ENCODE results near the gene TTC24. TPM values are rescaled to one million over a fixed set of nuclear protein-coding genes. Genes with fewer than 3 reads are reported as not detected.
"Not testable (repeated sequence)": the region's sequence is repeated elsewhere in the genome, so short reads cannot be mapped to it uniquely, and the experiment has no call there.

TTC24 gene
- total RNA-seq, 1 donor from 2014 or later, result not detected

DNA sequence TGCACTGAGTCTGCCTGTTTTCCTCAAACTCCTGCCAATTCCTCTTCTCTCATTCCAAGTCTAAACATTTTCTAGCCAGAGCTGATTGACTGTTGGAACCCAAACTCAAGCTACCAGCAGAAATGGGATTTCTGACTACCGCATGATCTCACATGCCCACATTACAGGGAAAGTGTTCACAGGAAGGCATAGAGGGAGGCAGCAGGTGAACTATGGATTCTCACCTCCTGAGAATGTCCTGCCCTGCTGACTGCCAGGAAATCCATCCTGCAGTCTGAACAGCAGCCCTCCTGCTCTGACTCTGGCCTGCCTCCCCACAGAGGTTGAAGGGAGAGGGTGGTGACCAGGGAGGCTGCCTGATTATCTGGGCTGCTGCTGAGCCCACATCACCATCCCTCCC, 29.7 kb upstream of the TTC24 start:
- Mint-ChIP-seq H3K4me3 (ENCODE audit: unreplicated experiment) (no peak overlapping the region), H3K4me1 (ENCODE audit: unreplicated experiment) (peaks cover 4% of the 10 kb centered on the region), H3K36me3 (ENCODE audit: low read depth, unreplicated experiment) (peaks cover 20% of the 10 kb centered on the region), H3K9me3 (ENCODE audit: unreplicated experiment) (no peaks in the 10 kb centered on the region), H3K27ac (ENCODE audit: unreplicated experiment) (no peak overlapping the region), H3K27me3 (ENCODE audit: unreplicated experiment) (peaks cover 2% of the 10 kb centered on the region)
- TF ChIP-seq, protein P1, sequence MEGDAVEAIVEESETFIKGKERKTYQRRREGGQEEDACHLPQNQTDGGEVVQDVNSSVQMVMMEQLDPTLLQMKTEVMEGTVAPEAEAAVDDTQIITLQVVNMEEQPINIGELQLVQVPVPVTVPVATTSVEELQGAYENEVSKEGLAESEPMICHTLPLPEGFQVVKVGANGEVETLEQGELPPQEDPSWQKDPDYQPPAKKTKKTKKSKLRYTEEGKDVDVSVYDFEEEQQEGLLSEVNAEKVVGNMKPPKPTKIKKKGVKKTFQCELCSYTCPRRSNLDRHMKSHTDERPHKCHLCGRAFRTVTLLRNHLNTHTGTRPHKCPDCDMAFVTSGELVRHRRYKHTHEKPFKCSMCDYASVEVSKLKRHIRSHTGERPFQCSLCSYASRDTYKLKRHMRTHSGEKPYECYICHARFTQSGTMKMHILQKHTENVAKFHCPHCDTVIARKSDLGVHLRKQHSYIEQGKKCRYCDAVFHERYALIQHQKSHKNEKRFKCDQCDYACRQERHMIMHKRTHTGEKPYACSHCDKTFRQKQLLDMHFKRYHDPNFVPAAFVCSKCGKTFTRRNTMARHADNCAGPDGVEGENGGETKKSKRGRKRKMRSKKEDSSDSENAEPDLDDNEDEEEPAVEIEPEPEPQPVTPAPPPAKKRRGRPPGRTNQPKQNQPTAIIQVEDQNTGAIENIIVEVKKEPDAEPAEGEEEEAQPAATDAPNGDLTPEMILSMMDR (IDR thresholded peaks at IDR 0.05; ENCODE audit: unreplicated experiment), result no peak
- no peak for DNase-seq (ENCODE audit: low spot score)

DNA sequence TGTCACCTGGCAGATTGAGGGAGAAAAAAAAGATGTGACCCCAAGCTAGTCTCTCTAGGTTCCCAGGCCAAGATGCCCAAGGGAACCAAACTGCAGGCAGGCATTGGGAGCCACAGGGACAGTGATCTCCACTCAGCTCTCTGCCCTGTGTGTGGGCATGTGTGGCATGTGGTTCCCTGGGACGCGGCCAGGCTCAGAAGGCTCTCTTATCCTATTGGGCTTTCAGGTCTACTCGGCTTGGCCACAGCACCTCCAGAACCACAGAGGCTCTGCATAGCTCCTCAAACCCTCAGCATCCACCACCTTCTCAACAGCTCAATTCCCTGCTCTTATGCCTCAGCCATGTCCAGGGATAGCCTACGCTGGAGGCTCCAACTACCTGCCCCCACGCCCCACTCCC, 29.2 kb upstream of the TTC24 start:
- TF ChIP-seq, protein P1 (IDR thresholded peaks at IDR 0.05; ENCODE audit: unreplicated experiment), result no peak
- Mint-ChIP-seq H3K9me3 (ENCODE audit: unreplicated experiment) (no peaks in the 10 kb centered on the region), H3K27me3 (ENCODE audit: unreplicated experiment) (peaks cover 2% of the 10 kb centered on the region), H3K36me3 (ENCODE audit: low read depth, unreplicated experiment) (peaks cover 22% of the 10 kb centered on the region), H3K27ac (ENCODE audit: unreplicated experiment) (no peak overlapping the region), H3K4me3 (ENCODE audit: unreplicated experiment) (peak overlapping the region; percentile 10), H3K4me1 (ENCODE audit: unreplicated experiment) (no peaks in the 10 kb centered on the region)
- DNase-seq (ENCODE audit: low spot score), result no peak

DNA sequence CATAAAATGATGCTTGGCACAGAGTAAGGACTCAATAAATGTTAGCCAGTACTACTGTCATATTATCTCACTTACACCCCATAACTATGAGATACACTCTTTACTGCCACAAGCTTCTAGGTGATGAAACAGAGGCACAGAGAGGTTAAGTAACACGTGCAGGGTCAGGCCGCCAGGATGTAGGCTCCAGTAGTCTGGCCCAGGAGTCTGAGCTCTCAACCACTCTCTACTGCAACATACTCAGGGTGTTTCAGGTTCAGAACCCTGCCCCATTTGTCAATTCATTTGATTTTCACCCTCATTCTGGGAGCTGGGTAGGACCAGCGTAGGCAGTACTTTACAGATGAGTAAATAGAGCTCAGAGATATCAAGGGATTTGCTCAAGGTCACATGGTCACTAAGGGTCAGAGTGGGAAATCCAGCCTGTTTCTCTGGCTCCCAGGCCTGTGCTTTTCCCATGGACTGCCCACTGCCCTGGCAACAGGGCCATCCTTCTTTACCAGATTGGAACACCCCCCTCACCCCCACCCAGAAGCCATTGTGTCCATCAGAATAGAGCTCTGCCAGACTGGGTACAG, 28.4 kb upstream of the TTC24 start:
- no peaks in the 10 kb centered on the region for H3K4me1 Mint-ChIP-seq (ENCODE audit: unreplicated experiment)
- no peak overlapping the region for H3K4me3 Mint-ChIP-seq (ENCODE audit: unreplicated experiment)
- no peak for DNase-seq (ENCODE audit: low spot score)
- TF ChIP-seq, protein P1 (IDR thresholded peaks at IDR 0.05; ENCODE audit: unreplicated experiment), result no peak
- H3K27me3 Mint-ChIP-seq (ENCODE audit: unreplicated experiment), result peaks cover 2% of the 10 kb centered on the region
- H3K36me3 Mint-ChIP-seq (ENCODE audit: low read depth, unreplicated experiment), result peaks cover 25% of the 10 kb centered on the region
- H3K27ac Mint-ChIP-seq (ENCODE audit: unreplicated experiment), result no peak overlapping the region
- H3K9me3 Mint-ChIP-seq (ENCODE audit: unreplicated experiment), result no peaks in the 10 kb centered on the region

DNA sequence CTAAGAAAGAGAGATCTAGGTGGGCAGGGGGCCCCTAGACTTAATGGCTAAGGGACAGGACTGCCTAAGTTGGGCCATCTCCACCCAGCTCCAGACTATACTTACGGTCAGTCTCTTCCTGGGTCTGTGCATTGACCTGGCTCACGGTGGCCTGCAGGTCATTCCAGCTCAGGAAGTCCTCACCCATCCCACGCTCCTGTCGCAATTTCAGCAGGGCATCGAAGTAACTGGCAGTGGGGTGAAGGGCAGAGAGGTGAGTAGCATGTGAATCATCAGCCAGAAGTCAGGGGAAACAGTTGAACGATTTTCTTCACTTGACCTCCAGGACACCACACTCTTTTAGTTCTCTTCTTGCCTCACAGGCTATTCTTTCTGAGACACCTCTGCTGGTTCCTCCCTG, 27.7 kb upstream of the TTC24 start:
- Mint-ChIP-seq H3K27me3 (ENCODE audit: unreplicated experiment) (peaks cover 2% of the 10 kb centered on the region), H3K36me3 (ENCODE audit: low read depth, unreplicated experiment) (peaks cover 25% of the 10 kb centered on the region), H3K9me3 (ENCODE audit: unreplicated experiment) (no peaks in the 10 kb centered on the region), H3K27ac (ENCODE audit: unreplicated experiment) (no peak overlapping the region), H3K4me3 (ENCODE audit: unreplicated experiment) (peak overlapping the region; percentile 21), H3K4me1 (ENCODE audit: unreplicated experiment) (no peaks in the 10 kb centered on the region)
- DNase-seq (ENCODE audit: low spot score), result no peak
- TF ChIP-seq, protein P1 (IDR thresholded peaks at IDR 0.05; ENCODE audit: unreplicated experiment), result no peak

DNA sequence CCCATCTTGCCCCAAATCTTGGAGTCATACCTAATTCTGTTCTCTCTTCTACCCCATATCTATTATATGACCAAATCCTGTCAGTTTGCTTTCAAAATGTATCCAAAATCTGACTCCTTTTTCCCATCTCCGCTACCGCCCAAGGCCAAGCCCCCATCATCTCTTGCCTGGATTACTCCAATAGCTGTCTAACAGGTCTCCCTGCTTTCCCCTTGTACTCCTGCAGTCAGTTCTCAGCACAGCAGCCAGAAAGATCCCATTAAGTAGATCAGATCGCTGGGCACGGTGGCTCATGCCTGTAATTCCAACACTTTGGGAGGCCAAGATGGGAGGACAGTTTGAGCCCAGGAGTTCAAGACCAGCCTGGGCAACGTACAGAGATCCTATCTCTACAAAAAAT, 27.0 kb upstream of the TTC24 start:
- H3K4me1 Mint-ChIP-seq (ENCODE audit: unreplicated experiment), result no peaks in the 10 kb centered on the region
- H3K9me3 Mint-ChIP-seq (ENCODE audit: unreplicated experiment), result no peaks in the 10 kb centered on the region
- peaks cover 2% of the 10 kb centered on the region for H3K27me3 Mint-ChIP-seq (ENCODE audit: unreplicated experiment)
- no peak overlapping the region for H3K4me3 Mint-ChIP-seq (ENCODE audit: unreplicated experiment)
- TF ChIP-seq, protein P1 (IDR thresholded peaks at IDR 0.05; ENCODE audit: unreplicated experiment), result no peak
- no peak for DNase-seq (ENCODE audit: low spot score)
- H3K36me3 Mint-ChIP-seq (ENCODE audit: low read depth, unreplicated experiment), result peaks cover 21% of the 10 kb centered on the region
- no peak overlapping the region for H3K27ac Mint-ChIP-seq (ENCODE audit: unreplicated experiment)

DNA sequence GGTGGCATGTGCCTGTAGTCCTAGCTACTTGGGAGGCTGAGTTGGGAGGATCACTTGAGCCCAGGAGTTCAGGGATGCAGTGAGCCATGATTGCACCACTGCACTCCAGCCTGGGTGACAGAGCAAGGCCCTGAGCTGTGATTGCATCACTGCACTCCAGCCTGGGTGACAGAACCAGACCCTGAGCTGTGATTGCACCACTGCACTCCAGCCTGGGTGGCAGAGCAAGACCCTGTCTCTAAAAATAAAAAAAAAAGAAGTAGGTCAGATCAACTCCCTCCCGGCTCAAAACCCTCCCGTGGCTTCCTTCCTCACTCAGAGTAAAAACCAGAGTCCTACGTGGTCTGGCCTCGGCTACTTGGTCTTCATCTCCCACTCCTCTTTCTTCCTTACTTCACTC, 26.6 kb upstream of the TTC24 start:
- not testable (repeated sequence) for DNase-seq (ENCODE audit: low spot score); H3K4me3 Mint-ChIP-seq (ENCODE audit: unreplicated experiment); H3K9me3 Mint-ChIP-seq (ENCODE audit: unreplicated experiment); H3K27ac Mint-ChIP-seq (ENCODE audit: unreplicated experiment); H3K27me3 Mint-ChIP-seq (ENCODE audit: unreplicated experiment); H3K4me1 Mint-ChIP-seq (ENCODE audit: unreplicated experiment)
- H3K36me3 Mint-ChIP-seq (ENCODE audit: low read depth, unreplicated experiment), result peaks cover 19% of the 10 kb centered on the region

All from endothelial cell (in vitro differentiated cells).